ENCODE results near the gene DDB1. TPM values are rescaled to one million over a fixed set of nuclear protein-coding genes. Genes with fewer than 3 reads are reported as not detected.

DDB1 gene
- polyA plus RNA-seq, 1 of the 3 experiments (the other 2 are of a cell fraction), result 170 TPM

DNA sequence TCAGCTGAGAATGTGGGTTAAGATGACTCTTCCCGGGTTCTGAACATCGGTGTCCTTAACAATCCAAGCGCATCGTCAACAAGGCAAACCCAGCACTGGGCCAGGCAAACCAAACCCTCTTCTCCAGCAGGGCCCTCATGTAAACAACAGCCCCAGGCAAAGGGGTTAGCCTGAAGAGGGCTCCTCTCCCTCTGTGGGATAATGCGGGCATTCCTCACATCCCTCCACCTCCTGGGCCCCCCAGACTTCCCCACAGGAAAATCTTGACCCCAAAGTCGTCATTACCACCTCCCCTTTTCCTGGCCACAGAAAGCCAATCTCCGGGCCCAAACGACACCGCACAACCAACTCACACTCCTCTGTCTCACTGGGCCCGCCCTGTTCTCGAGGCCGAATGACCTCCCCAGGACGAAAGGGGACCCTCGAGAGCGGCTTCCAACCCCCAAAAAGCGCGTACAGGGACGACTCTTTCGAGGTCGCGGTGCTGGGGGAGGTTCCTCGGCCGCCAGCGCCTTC, 566 bp downstream of the DDB1 start:
- Histone ChIP-seq H3K9ac (peak overlapping the region; percentile 99), H4K20me1 (ENCODE audit: insufficient read depth) (peaks cover 31% of the 10 kb centered on the region), H3K4me1 (ENCODE audit: control insufficient read depth in 1 of 2, insufficient read depth in 2 of 2, low read depth in 1 of 2, low read length in 1 of 2) (peaks cover 26 to 40% of the 10 kb centered on the region in 2 experiments), H3K36me3 (replicated peaks in 1 of 2; ENCODE audit: control insufficient read depth in 1 of 2, insufficient read depth in 2 of 2, low read length in 1 of 2) (peaks cover 22 to 23% of the 10 kb centered on the region in 2 experiments), H3K9me2 (no peaks in the 10 kb centered on the region), H3K27ac (ENCODE audit: low read depth in 2 of 2, low read length in 1 of 2) (peak overlapping the region; percentile 72 to 74), H3K4me3 (ENCODE audit: low read depth in 2 of 2, low read length in 1 of 2) (peak overlapping the region; percentile 92 to 93), H2AFZ (ENCODE audit: low read depth) (peak overlapping the region; percentile 84; the same call in 1 of the 2 replicates), H3K4me2 (peak overlapping the region; percentile 96), H3K9me3 (no peaks in the 10 kb centered on the region), H3K79me2 (ENCODE audit: insufficient read depth) (peaks cover 56% of the 10 kb centered on the region), H3F3A (replicated peaks; ENCODE audit: insufficient read depth) (peaks cover 9% of the 10 kb centered on the region), H3K27me3 (ENCODE audit: insufficient read depth) (no peaks in the 10 kb centered on the region)
- 0% methylated on average over 23 of the region's 24 CpGs for WGBS (ENCODE audit: low lambda C conversion rate)
- ChIA-PET CTCF (interaction anchor here (1.5 kb wide), 1 partner anchor 53 kb away, joined by 13 read pairs; no protein-coding TSS in a partner anchor), POLR2A (interaction anchor here (1.0 kb wide), 1 partner anchor 30 kb away, joined by 6 read pairs; the partner anchor contains the start of gene TMEM138)
- DNase-seq, result peak; percentile 51
- TF ChIP-seq TEAD4 (IDR thresholded peaks at IDR 0.05; ENCODE audit: borderline replicate concordance, insufficient read depth), result no peak
- TF ChIP-seq MXI1 (IDR thresholded peaks at IDR 0.05; ENCODE audit: low read depth, low read length), result no peak
- TF ChIP-seq, protein P1, sequence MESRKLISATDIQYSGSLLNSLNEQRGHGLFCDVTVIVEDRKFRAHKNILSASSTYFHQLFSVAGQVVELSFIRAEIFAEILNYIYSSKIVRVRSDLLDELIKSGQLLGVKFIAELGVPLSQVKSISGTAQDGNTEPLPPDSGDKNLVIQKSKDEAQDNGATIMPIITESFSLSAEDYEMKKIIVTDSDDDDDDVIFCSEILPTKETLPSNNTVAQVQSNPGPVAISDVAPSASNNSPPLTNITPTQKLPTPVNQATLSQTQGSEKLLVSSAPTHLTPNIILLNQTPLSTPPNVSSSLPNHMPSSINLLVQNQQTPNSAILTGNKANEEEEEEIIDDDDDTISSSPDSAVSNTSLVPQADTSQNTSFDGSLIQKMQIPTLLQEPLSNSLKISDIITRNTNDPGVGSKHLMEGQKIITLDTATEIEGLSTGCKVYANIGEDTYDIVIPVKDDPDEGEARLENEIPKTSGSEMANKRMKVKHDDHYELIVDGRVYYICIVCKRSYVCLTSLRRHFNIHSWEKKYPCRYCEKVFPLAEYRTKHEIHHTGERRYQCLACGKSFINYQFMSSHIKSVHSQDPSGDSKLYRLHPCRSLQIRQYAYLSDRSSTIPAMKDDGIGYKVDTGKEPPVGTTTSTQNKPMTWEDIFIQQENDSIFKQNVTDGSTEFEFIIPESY (IDR thresholded peaks at IDR 0.05; ENCODE audit: borderline replicate concordance, low read depth), result no peak
- TF ChIP-seq RFX5 (IDR thresholded peaks at IDR 0.05; ENCODE audit: low read length), result no peak
- no peak for TF ChIP-seq GATA2 (CRISPR knock-in tag; IDR thresholded peaks at IDR 0.05)

DNA sequence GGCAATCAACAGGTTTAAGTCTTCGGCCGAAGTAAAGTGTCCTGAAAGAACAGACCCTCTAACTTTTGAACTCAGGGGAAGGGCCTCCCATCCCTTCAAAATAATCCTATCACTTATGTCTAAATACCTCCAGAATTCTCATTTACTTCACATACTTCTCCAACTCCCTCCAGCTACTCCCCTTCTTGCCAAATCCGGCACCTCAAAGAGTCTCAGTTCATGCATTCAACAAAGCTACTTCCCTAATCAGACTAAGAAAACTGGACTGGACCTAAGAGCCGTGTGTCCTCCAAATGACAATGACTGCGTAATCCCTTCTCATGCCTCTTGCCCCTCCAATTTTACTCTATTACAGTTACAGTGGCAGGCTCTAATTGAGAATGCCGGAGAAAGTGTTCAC, 1.3 kb downstream of the DDB1 start:
- Histone ChIP-seq H3K27me3 (ENCODE audit: insufficient read depth) (no peaks in the 10 kb centered on the region), H3K4me3 (ENCODE audit: low read depth in 2 of 2, low read length in 1 of 2) (peak overlapping the region; percentile 92 to 93), H3K79me2 (ENCODE audit: insufficient read depth) (peaks cover 63% of the 10 kb centered on the region), H3K4me1 (ENCODE audit: control insufficient read depth in 1 of 2, insufficient read depth in 2 of 2, low read depth in 1 of 2, low read length in 1 of 2) (peaks cover 26 to 39% of the 10 kb centered on the region in 2 experiments), H3K9ac (peak overlapping the region; percentile 99), H3K36me3 (replicated peaks in 1 of 2; ENCODE audit: control insufficient read depth in 1 of 2, insufficient read depth in 2 of 2, low read length in 1 of 2) (peaks cover 27 to 29% of the 10 kb centered on the region in 2 experiments), H3K4me2 (peak overlapping the region; percentile 96), H3K9me2 (no peaks in the 10 kb centered on the region), H3K27ac (ENCODE audit: low read depth in 2 of 2, low read length in 1 of 2) (no peak overlapping the region), H4K20me1 (ENCODE audit: insufficient read depth) (peaks cover 38% of the 10 kb centered on the region), H2AFZ (ENCODE audit: low read depth) (no peak overlapping the region), H3K9me3 (no peaks in the 10 kb centered on the region), H3F3A (replicated peaks; ENCODE audit: insufficient read depth) (peaks cover 9% of the 10 kb centered on the region)
- DNase-seq, result no peak
- 76% methylated on average over 6 of the region's 6 CpGs for WGBS (ENCODE audit: low lambda C conversion rate)
- TF ChIP-seq MEF2A (IDR thresholded peaks at IDR 0.05; ENCODE audit: borderline replicate concordance, low read depth), result no peak
- no peak for TF ChIP-seq EZH2phosphoT487 (IDR thresholded peaks at IDR 0.05; ENCODE audit: borderline replicate concordance, low read depth)
- TF ChIP-seq SIN3A (IDR thresholded peaks at IDR 0.05; ENCODE audit: borderline replicate concordance, low read depth, low read length), result no peak
- TF ChIP-seq FOSL2 (IDR thresholded peaks at IDR 0.05; ENCODE audit: borderline replicate concordance, low read depth), result no peak
- no peak for TF ChIP-seq GATA2 (CRISPR knock-in tag; IDR thresholded peaks at IDR 0.05)
- TF ChIP-seq GABPA (IDR thresholded peaks at IDR 0.05; ENCODE audit: low read depth), result no peak
- no peak for TF ChIP-seq POLR2AphosphoS5 (IDR thresholded peaks at IDR 0.05; ENCODE audit: low read depth, low read length)
- TF ChIP-seq NFIC (IDR thresholded peaks at IDR 0.05; ENCODE audit: borderline replicate concordance), result no peak
- TF ChIP-seq, protein P2, sequence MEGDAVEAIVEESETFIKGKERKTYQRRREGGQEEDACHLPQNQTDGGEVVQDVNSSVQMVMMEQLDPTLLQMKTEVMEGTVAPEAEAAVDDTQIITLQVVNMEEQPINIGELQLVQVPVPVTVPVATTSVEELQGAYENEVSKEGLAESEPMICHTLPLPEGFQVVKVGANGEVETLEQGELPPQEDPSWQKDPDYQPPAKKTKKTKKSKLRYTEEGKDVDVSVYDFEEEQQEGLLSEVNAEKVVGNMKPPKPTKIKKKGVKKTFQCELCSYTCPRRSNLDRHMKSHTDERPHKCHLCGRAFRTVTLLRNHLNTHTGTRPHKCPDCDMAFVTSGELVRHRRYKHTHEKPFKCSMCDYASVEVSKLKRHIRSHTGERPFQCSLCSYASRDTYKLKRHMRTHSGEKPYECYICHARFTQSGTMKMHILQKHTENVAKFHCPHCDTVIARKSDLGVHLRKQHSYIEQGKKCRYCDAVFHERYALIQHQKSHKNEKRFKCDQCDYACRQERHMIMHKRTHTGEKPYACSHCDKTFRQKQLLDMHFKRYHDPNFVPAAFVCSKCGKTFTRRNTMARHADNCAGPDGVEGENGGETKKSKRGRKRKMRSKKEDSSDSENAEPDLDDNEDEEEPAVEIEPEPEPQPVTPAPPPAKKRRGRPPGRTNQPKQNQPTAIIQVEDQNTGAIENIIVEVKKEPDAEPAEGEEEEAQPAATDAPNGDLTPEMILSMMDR (IDR thresholded peaks at IDR 0.05), result no peak
- no peak for TF ChIP-seq SMC3 (IDR thresholded peaks at IDR 0.05; ENCODE audit: low read depth, low read length)
- TF ChIP-seq, protein P3, sequence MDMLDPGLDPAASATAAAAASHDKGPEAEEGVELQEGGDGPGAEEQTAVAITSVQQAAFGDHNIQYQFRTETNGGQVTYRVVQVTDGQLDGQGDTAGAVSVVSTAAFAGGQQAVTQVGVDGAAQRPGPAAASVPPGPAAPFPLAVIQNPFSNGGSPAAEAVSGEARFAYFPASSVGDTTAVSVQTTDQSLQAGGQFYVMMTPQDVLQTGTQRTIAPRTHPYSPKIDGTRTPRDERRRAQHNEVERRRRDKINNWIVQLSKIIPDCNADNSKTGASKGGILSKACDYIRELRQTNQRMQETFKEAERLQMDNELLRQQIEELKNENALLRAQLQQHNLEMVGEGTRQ (IDR thresholded peaks at IDR 0.05; ENCODE audit: borderline replicate concordance, low read depth, low read length), result no peak
- CTCF ChIA-PET, result interaction anchor here (1.5 kb wide), 1 partner anchor 54 kb away, joined by 13 read pairs; no protein-coding TSS in a partner anchor
- POLR2A ChIA-PET, result interaction anchor here (1.0 kb wide), 1 partner anchor 31 kb away, joined by 6 read pairs; the partner anchor contains the start of gene TMEM138

Measured in SK-N-SH (cell line).